Measurements from ENCODE around the gene GPN2.

GPN2 gene

GRCh38 chr1:26913754-26914619, 23.9 kb upstream of the GPN2 start, which contains the start of gene NR0B2:
Gene NR0B2, minus strand, starts transcription at chr1:26913975. Its CDS starts 35 bp downstream, at chr1:26913940.
- Histone ChIP-seq H3K27me3 (ENCODE audit: control insufficient read depth, insufficient read depth, low read length) (no peaks in the 10 kb centered on the region), H3K27ac (ENCODE audit: low read depth, low read length) (no peak within 1 kb of the TSS), H3K36me3 (ENCODE audit: control insufficient read depth, insufficient read depth, low read length) (no peaks in the 10 kb centered on the region), H3K4me1 (ENCODE audit: control insufficient read depth, insufficient read depth, low read length) (no peaks in the 10 kb centered on the region), H3K9ac (ENCODE audit: low read length) (no peak within 1 kb of the TSS), H3K4me3 (ENCODE audit: low read length) (no peak within 1 kb of the TSS)

GRCh38 chr1:26913389-26913753, 23.3 kb upstream of the GPN2 start:
- H3K4me3 ChIP-seq (ENCODE audit: low read length): no peak overlapping the region
- H3K4me1 ChIP-seq (ENCODE audit: control insufficient read depth, insufficient read depth, low read length): no peaks in the 10 kb centered on the region
- no peaks in the 10 kb centered on the region for H3K36me3 ChIP-seq (ENCODE audit: control insufficient read depth, insufficient read depth, low read length)
- no peaks in the 10 kb centered on the region for H3K27me3 ChIP-seq (ENCODE audit: control insufficient read depth, insufficient read depth, low read length)
- no peak overlapping the region for H3K27ac ChIP-seq (ENCODE audit: low read depth, low read length)
- no peak overlapping the region for H3K9ac ChIP-seq (ENCODE audit: low read length)

GRCh38 chr1:26912147-26912490, 22.0 kb upstream of the GPN2 start:
- Histone ChIP-seq H3K27ac (ENCODE audit: low read depth, low read length) (no peak overlapping the region), H3K36me3 (ENCODE audit: control insufficient read depth, insufficient read depth, low read length) (no peaks in the 10 kb centered on the region), H3K4me3 (ENCODE audit: low read length) (no peak overlapping the region), H3K27me3 (ENCODE audit: control insufficient read depth, insufficient read depth, low read length) (no peaks in the 10 kb centered on the region), H3K4me1 (ENCODE audit: control insufficient read depth, insufficient read depth, low read length) (no peaks in the 10 kb centered on the region), H3K9ac (ENCODE audit: low read length) (no peak overlapping the region)

GRCh38 chr1:26911399-26912146, 21.5 kb upstream of the GPN2 start:
- Histone ChIP-seq H3K27me3 (ENCODE audit: control insufficient read depth, insufficient read depth, low read length) (no peaks in the 10 kb centered on the region), H3K27ac (ENCODE audit: low read depth, low read length) (no peak overlapping the region), H3K36me3 (ENCODE audit: control insufficient read depth, insufficient read depth, low read length) (no peaks in the 10 kb centered on the region), H3K9ac (ENCODE audit: low read length) (no peak overlapping the region), H3K4me3 (ENCODE audit: low read length) (no peak overlapping the region), H3K4me1 (ENCODE audit: control insufficient read depth, insufficient read depth, low read length) (no peaks in the 10 kb centered on the region)

- Histone ChIP-seq H3K4me3 (ENCODE audit: low read length) (no peak overlapping the region), H3K27ac (ENCODE audit: low read depth, low read length) (no peak overlapping the region), H3K9ac (ENCODE audit: low read length) (no peak overlapping the region), H3K36me3 (ENCODE audit: control insufficient read depth, insufficient read depth, low read length) (no peaks in the 10 kb centered on the region), H3K27me3 (ENCODE audit: control insufficient read depth, insufficient read depth, low read length) (no peaks in the 10 kb centered on the region), H3K4me1 (ENCODE audit: control insufficient read depth, insufficient read depth, low read length) (no peaks in the 10 kb centered on the region)
Observed at GRCh38 chr1:26910343-26911160, 20.5 kb upstream of the GPN2 start.

- no peak overlapping the region for H3K27ac ChIP-seq (ENCODE audit: low read depth, low read length)
- no peak overlapping the region for H3K4me3 ChIP-seq (ENCODE audit: low read length)
- H3K36me3 ChIP-seq (ENCODE audit: control insufficient read depth, insufficient read depth, low read length): no peaks in the 10 kb centered on the region
- H3K9ac ChIP-seq (ENCODE audit: low read length): no peak overlapping the region
- no peaks in the 10 kb centered on the region for H3K4me1 ChIP-seq (ENCODE audit: control insufficient read depth, insufficient read depth, low read length)
- no peaks in the 10 kb centered on the region for H3K27me3 ChIP-seq (ENCODE audit: control insufficient read depth, insufficient read depth, low read length)
Observed at GRCh38 chr1:26909951-26910342, 19.9 kb upstream of the GPN2 start.

GRCh38 chr1:26907071-26907917, 17.2 kb upstream of the GPN2 start:
- no peak overlapping the region for H3K4me3 ChIP-seq (ENCODE audit: low read length)
- no peak overlapping the region for H3K27ac ChIP-seq (ENCODE audit: low read depth, low read length)
- H3K36me3 ChIP-seq (ENCODE audit: control insufficient read depth, insufficient read depth, low read length): no peaks in the 10 kb centered on the region
- H3K4me1 ChIP-seq (ENCODE audit: control insufficient read depth, insufficient read depth, low read length): no peaks in the 10 kb centered on the region
- no peaks in the 10 kb centered on the region for H3K27me3 ChIP-seq (ENCODE audit: control insufficient read depth, insufficient read depth, low read length)
- H3K9ac ChIP-seq (ENCODE audit: low read length): no peak overlapping the region

- no peak overlapping the region for H3K9ac ChIP-seq (ENCODE audit: low read length)
- peaks cover 5% of the 10 kb centered on the region for H3K36me3 ChIP-seq (ENCODE audit: control insufficient read depth, insufficient read depth, low read length)
- peaks cover 12% of the 10 kb centered on the region for H3K4me1 ChIP-seq (ENCODE audit: control insufficient read depth, insufficient read depth, low read length)
- no peaks in the 10 kb centered on the region for H3K27me3 ChIP-seq (ENCODE audit: control insufficient read depth, insufficient read depth, low read length)
- peak overlapping the region; percentile 88 for H3K27ac ChIP-seq (ENCODE audit: low read depth, low read length)
- peak overlapping the region; percentile 100 for H3K4me3 ChIP-seq (ENCODE audit: low read length)
Observed at GRCh38 chr1:26900815-26901511, 10.9 kb upstream of the GPN2 start.

GRCh38 chr1:26900001-26900814, 10.1 kb upstream of the GPN2 start, which contains the start of gene GPATCH3:
Gene GPATCH3, minus strand, starts transcription at chr1:26900467. Its CDS starts 25 bp downstream, at chr1:26900442.
- peaks cover 5% of the 10 kb centered on the region for H3K36me3 ChIP-seq (ENCODE audit: control insufficient read depth, insufficient read depth, low read length)
- H3K4me3 ChIP-seq (ENCODE audit: low read length): peak within 1 kb of the TSS; percentile 100
- H3K4me1 ChIP-seq (ENCODE audit: control insufficient read depth, insufficient read depth, low read length): peaks cover 12% of the 10 kb centered on the region
- H3K9ac ChIP-seq (ENCODE audit: low read length): peak within 1 kb of the TSS; percentile 96
- no peaks in the 10 kb centered on the region for H3K27me3 ChIP-seq (ENCODE audit: control insufficient read depth, insufficient read depth, low read length)
- H3K27ac ChIP-seq (ENCODE audit: low read depth, low read length): peak within 1 kb of the TSS; percentile 88

GRCh38 chr1:26897351-26897750, 7.3 kb upstream of the GPN2 start:
- H3K27me3 ChIP-seq (ENCODE audit: control insufficient read depth, insufficient read depth, low read length): no peaks in the 10 kb centered on the region
- peaks cover 12% of the 10 kb centered on the region for H3K4me1 ChIP-seq (ENCODE audit: control insufficient read depth, insufficient read depth, low read length)
- H3K4me3 ChIP-seq (ENCODE audit: low read length): no peak overlapping the region
- H3K9ac ChIP-seq (ENCODE audit: low read length): no peak overlapping the region
- no peak overlapping the region for H3K27ac ChIP-seq (ENCODE audit: low read depth, low read length)
- peaks cover 22% of the 10 kb centered on the region for H3K36me3 ChIP-seq (ENCODE audit: control insufficient read depth, insufficient read depth, low read length)
